NCI-H2107 treated with DMSO at 0.1 percent for 48 hours (cell line): Measurements from ENCODE around the gene ATP6V1F.

Experiments
- DNase-seq: peaks from one replicate; lab custom pipeline; 2025; ENCODE audit not compliant: unreplicated experiment; lab: John Stamatoyannopoulos, UW

The ATP6V1F gene

DNA sequence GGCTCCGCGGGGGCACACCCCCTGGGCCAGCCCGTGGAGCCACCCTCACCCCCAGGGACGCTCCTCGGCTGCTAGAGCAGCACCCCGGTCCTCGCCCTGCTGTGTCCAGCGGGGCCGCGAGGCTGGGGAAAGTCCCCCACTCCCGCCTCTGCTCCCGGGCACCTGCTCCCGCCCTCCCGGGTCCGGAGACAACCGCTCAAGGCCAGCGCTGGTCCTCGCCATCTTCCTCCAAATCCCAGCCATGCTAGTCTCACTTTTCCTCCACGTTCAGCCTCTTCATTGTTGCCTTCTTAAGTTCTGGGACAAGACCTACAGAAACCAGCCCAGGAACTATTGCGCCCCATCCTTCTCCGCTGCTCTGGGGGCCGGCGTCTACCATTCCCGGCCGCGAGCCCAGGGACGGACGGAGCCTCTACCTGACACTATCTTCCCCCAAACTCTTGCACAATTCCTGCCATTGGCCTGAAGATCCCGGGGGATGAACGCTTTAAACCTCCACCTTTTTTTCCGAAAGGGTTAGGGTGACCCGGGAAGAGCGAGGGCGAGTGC lies 52.7 kb downstream of the ATP6V1F start:
- DNase-seq, result no peak
